ENCODE data around the gene SLC23A2.

DNA sequence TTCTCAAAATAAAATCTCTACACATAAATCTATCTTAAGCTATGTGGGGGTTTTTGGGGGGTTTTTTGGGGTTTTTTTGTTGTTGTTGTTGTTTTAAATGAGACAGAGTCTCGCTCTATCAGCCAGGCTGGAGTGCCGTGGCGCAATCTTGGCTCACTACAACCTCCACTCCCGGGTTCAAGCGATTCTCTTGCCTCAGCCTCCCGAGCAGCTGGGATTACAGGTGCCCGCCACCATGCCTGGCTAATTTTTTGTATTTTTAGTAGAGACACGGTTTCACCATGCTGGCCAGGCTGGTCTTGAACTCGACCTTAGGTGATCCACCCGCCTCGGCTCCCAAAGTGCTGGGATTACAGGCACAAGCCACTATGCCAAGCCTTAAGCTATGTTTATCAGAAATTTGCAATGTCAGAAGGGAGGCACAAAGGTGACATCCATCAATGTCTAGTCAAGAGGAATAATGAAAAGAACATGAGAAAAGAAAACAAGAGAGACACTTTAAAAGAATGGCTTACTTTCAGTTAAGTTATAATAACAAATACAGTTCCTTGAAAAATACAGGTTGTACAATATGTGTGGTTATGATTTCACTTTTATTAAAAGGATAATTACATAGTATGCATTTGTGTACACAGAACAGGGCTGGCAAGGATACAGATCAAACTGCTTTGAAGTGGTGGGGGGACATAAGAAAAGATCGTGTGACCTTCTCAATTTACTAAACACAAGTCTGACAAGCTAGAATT, 28.6 kb downstream of the SLC23A2 start:
- TF ChIP-seq CTCF (IDR thresholded peaks at IDR 0.05) (no peak), POLR2A (IDR thresholded peaks at IDR 0.05) (no peak), POLR2AphosphoS5 (IDR thresholded peaks at IDR 0.05) (no peak), EP300 (IDR thresholded peaks at IDR 0.05) (no peak)

Data from suprapubic skin (tissue), 4 donors.